Measurements from ENCODE around the gene ZKSCAN7.

GRCh38 chr3:44535364-44535763, 19.6 kb upstream of the ZKSCAN7 start:
- no peak for TF ChIP-seq CTCF (optimal IDR thresholded peaks at IDR 0.05 in 1 of 3, IDR thresholded peaks at IDR 0.05 in 1 of 3, conservative IDR thresholded peaks at IDR 0.05 in 1 of 3; ENCODE audit: extremely low read depth in 1 of 3, insufficient read depth in 2 of 3, low read length in 3 of 3)
- TF ChIP-seq EZH2 (IDR thresholded peaks at IDR 0.05; ENCODE audit: low read length), result no peak

Data from keratinocyte (primary cell).